Esophagus muscularis mucosa (tissue), 4 donors: ENCODE data around the gene MPV17L. TPM values are rescaled to one million over a fixed set of nuclear protein-coding genes. Genes with fewer than 3 reads are reported as not detected.

Source experiments
- DNase-seq: peaks from one replicate; pipeline ENCODE4 v3.0.0-alpha.2; 2017; ENCODE audit errors: extremely low spot score
- H3K27ac ChIP-seq, 4 donors: fragments of 200-600 bp; sonication (generic); replicated peaks in 1 of 4; 1 replicate in 3 of 4; 2 replicates in 1 of 4; pipeline ENCODE4 v1.5.1; 2016 to 2019; ENCODE audit warnings: mild to moderate bottlenecking in 1 of 4
- H3K27me3 ChIP-seq, 4 donors: fragments of 200-600 bp; sonication (generic); one replicate each; pipeline versions ENCODE4 v1.5.1 to v1.6.0; 2016 to 2019
- H3K36me3 ChIP-seq, 4 donors: fragments of 200-600 bp; sonication (generic); one replicate each; pipeline ENCODE4 v1.5.1; 2016 to 2019
- H3K4me1 ChIP-seq, 4 donors: fragments of 200-600 bp; sonication (generic); one replicate each; pipeline ENCODE4 v1.5.1; 2016 to 2019
- H3K4me3 ChIP-seq, 4 donors: fragments of 200-600 bp; sonication (generic); 1 replicate in 2 of 4; 2 replicates in 2 of 4; pipeline ENCODE4 v1.5.1; 2016 to 2019; ENCODE audit warnings: mild to moderate bottlenecking in 4 of 4, moderate library complexity in 1 of 4
- H3K9me3 ChIP-seq, 4 donors: fragments of 200-600 bp; sonication (generic); 1 replicate in 3 of 4; 2 replicates in 1 of 4; pipeline ENCODE4 v1.5.1; 2016 to 2019
- CTCF ChIP-seq, 3 experiments: fragments of 200-600 bp in 2 of 3; fragments of 450-650 bp in 1 of 3; sonication (generic) in 2 of 3; IDR thresholded peaks; one replicate each; pipeline ENCODE4 v1.5.1; 2017 to 2019; ENCODE audit warnings: antibody characterized with exemption in 3 of 3, mild to moderate bottlenecking in 2 of 3, moderate library complexity in 1 of 3
- EP300 ChIP-seq: sonication (generic); formaldehyde crosslinking; IDR thresholded peaks from one replicate; pipeline ENCODE4 v1.6.1; 2017; ENCODE audit warnings: antibody characterized with exemption
- POLR2A ChIP-seq: fragments of 450-650 bp; IDR thresholded peaks from one replicate; pipeline ENCODE4 v1.6.1; 2017; ENCODE audit warnings: antibody characterized with exemption, moderate library complexity, mild to moderate bottlenecking, low read depth
- POLR2AphosphoS5 ChIP-seq, 2 donors: sonication (generic); formaldehyde crosslinking; IDR thresholded peaks; one replicate each; pipeline ENCODE4 v1.6.1; 2017; ENCODE audit warnings: antibody characterized with exemption in 2 of 2
- WGBS: methylation state at CpG from one replicate; pipeline ENCODE4 v1.1.5; 2018; 5-methylcytosine and 5-hydroxymethylcytosine counted together
- intact Hi-C: fragments of 100-400 bp; cut with DNase I; formaldehyde crosslinking; loops from one replicate; pipeline ENCODE4 v1.15.1; 2023
- total RNA-seq, 4 donors: library from RNA; depleted of rRNA; stranded (reverse); fragments of >200 nt; gene quantifications; one replicate each; pipeline versions ENCODE4 v1.1.0 to v1.2.1, GENCODE V29; 2016

The MPV17L gene
- total RNA-seq, 4 donors from 2014 or later = 6.6 to 9.5 (median 9.3) TPM

GRCh38 chr16:15460601-15461000 is 65.0 kb downstream of the MPV17L start:
- no peaks in the 10 kb centered on the region for H3K27me3 ChIP-seq
- H3K9me3 ChIP-seq = no peaks in the 10 kb centered on the region
- WGBS = 80% methylated on average over 3 of the region's 3 CpGs
- intact Hi-C loops = no loop called here
- no peak overlapping the region for H3K4me3 ChIP-seq
- no peak for DNase-seq
- no peaks in the 10 kb centered on the region for H3K36me3 ChIP-seq
- TF ChIP-seq EP300 (no peak), POLR2A (no peak), CTCF (IDR thresholded peaks at IDR 0.05) (no peak), POLR2AphosphoS5 (IDR thresholded peaks at IDR 0.05) (no peak)
- H3K27ac ChIP-seq = no peak overlapping the region
- peaks cover 0 to 7% (median 0%) of the 10 kb centered on the region in 4 donors for H3K4me1 ChIP-seq

DNA sequence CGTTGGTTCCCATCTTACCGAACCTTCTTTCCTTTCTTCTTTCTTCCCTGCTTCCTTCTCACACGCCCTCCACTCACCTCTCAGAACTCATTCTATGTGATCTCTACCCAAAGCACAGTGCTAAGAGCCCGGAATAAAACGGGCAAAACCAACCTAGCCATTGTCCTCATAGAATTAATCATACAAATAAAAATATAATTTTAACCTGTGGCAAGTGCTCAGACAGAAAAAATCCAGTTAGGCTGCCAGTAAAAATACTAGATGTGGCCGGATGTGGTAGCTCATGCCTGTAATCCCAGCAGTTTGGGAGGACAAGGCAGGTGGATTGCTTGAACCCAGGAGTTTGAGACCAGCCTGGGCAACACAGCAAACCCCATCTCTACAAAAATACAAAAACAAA is 65.8 kb downstream of the MPV17L start:
- no peak for DNase-seq
- Histone ChIP-seq H3K27me3 (no peaks in the 10 kb centered on the region), H3K4me3 (no peak overlapping the region), H3K9me3 (no peaks in the 10 kb centered on the region), H3K36me3 (no peaks in the 10 kb centered on the region), H3K27ac (no peak overlapping the region), H3K4me1 (peaks cover 0 to 7% (median 0%) of the 10 kb centered on the region in 4 donors)
- WGBS = 87% methylated on average over 6 of the region's 6 CpGs
- TF ChIP-seq CTCF (IDR thresholded peaks at IDR 0.05) = no peak
- no peak for TF ChIP-seq POLR2AphosphoS5 (IDR thresholded peaks at IDR 0.05)
- TF ChIP-seq POLR2A = no peak
- no peak for TF ChIP-seq EP300
- intact Hi-C loops = no loop called here

Other genes starting within 250 kb of the MPV17L start
- gene NPIPA5, start 17.5 kb upstream of the MPV17L start, total RNA-seq = 10 to 100 TPM; 10.4 to 35.5 (median 17.5) TPM
- gene BMERB1, start 38.8 kb downstream of the MPV17L start, total RNA-seq = 100 to 1,000 TPM in 2 of 4 donors, 10 to 100 TPM in 2; 75.6 to 103 (median 92.9) TPM
- gene MARF1, start 247.4 kb downstream of the MPV17L start, total RNA-seq = 10 to 100 TPM; 36.6 to 57.3 (median 52.0) TPM